Mucosa of rectum (tissue), 2 donors: ENCODE results near the gene TRMO.
"Not testable (repeated sequence)": the region's sequence is repeated elsewhere in the genome, so short reads cannot be mapped to it uniquely, and the experiment has no call there.

Source experiments
- H3K27ac ChIP-seq, 2 donors: one replicate each; pipeline ENCODE4 v1.7.0; 2013; ENCODE audit warnings: inconsistent platforms in 2 of 2, low read depth in 2 of 2, low read length in 2 of 2
- H3K27me3 ChIP-seq, 2 donors: one replicate each; pipeline ENCODE4 v1.7.0; 2013; ENCODE audit warnings: low read length in 2 of 2; ENCODE audit not compliant: control insufficient read depth in 2 of 2, insufficient read depth in 2 of 2
- H3K36me3 ChIP-seq, 2 donors: one replicate each; pipeline ENCODE4 v1.7.0; 2013; ENCODE audit warnings: low read length in 2 of 2; ENCODE audit not compliant: control insufficient read depth in 2 of 2, insufficient read depth in 2 of 2
- H3K4me1 ChIP-seq, 2 donors: one replicate each; pipeline ENCODE4 v1.7.0; 2013; ENCODE audit warnings: low read length in 2 of 2, mild to moderate bottlenecking in 1 of 2; ENCODE audit not compliant: control insufficient read depth in 2 of 2, insufficient read depth in 2 of 2
- H3K4me3 ChIP-seq, 2 donors: one replicate each; pipeline ENCODE4 v1.7.0; 2013; ENCODE audit warnings: low read length in 2 of 2
- H3K9ac ChIP-seq, 2 donors: one replicate each; pipeline ENCODE4 v1.7.0; 2013; ENCODE audit warnings: low read length in 2 of 2, low read depth in 1 of 2, mild to moderate bottlenecking in 1 of 2
- H3K9me3 ChIP-seq, 2 donors: one replicate each; pipeline ENCODE4 v1.7.0; 2013; ENCODE audit warnings: low read length in 2 of 2; ENCODE audit not compliant: control insufficient read depth in 2 of 2
- donor health status: healthy.
- donor health status: Normal muscosa, but diverticular disease.

TRMO gene

DNA sequence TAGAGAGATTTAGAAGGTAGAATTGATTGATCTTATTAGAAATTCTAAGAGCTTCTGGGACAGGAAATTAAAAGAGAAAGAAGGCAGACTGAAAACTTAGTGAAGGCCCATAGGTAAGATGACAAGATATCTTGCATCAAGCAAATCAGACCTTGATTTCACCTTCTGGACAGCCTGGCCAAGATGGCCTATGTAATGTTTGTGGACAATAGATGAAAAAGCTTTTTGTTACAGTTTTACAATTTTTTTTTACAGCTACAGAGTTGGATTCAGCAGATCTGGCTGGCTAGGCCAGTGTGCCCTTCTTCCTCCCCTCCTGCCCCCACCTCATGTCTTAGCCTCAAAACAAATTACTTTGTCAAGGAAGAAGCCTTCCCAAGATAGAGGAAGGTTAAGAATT, 37.3 kb upstream of the TRMO start:
- H3K36me3 ChIP-seq = no peaks in the 10 kb centered on the region
- peaks cover 0 to 2% of the 10 kb centered on the region in 2 donors for H3K27me3 ChIP-seq
- no peak overlapping the region for H3K9ac ChIP-seq
- H3K4me3 ChIP-seq = no peak overlapping the region
- no peaks in the 10 kb centered on the region for H3K4me1 ChIP-seq
- no peaks in the 10 kb centered on the region for H3K9me3 ChIP-seq
- no peak overlapping the region for H3K27ac ChIP-seq

- Histone ChIP-seq H3K9me3 (no peaks in the 10 kb centered on the region), H3K36me3 (no peaks in the 10 kb centered on the region), H3K4me1 (no peaks in the 10 kb centered on the region), H3K27me3 (peaks cover 0 to 2% of the 10 kb centered on the region in 2 donors), H3K4me3 (no peak overlapping the region), H3K9ac (no peak overlapping the region), H3K27ac (no peak overlapping the region)
Measured at GRCh38 chr9:97958812-97959511, 36.7 kb upstream of the TRMO start.

GRCh38 chr9:97956331-97956730, 34.0 kb upstream of the TRMO start:
- no peaks in the 10 kb centered on the region for H3K9me3 ChIP-seq
- H3K36me3 ChIP-seq = no peaks in the 10 kb centered on the region
- H3K27me3 ChIP-seq = peaks cover 0 to 2% of the 10 kb centered on the region in 2 donors
- no peak overlapping the region for H3K4me3 ChIP-seq
- no peaks in the 10 kb centered on the region for H3K4me1 ChIP-seq
- H3K9ac ChIP-seq = no peak overlapping the region
- H3K27ac ChIP-seq = no peak overlapping the region

DNA sequence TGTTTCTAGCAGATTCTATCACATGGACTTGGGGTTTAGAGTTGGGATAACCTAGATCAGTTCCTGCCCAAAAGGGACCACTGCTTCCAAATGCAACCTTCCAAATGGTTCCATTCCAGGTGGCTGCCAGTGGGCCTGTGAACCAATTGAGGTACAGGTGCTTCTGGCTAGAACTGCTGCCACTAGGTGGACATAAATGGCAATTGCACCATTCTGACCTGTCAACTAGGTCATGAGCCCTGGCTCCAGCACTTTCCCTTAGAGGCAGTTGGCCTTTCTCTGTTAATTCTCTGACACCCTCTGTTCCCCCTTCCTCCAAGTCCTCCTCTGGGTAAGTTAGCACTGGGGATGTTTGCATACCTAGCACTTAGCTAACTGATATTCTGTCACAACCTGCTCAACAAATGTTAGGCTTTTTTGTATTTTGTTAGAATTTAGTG, 32.3 kb upstream of the TRMO start:
- Histone ChIP-seq H3K27me3 (no peaks in the 10 kb centered on the region), H3K9ac (no peak overlapping the region), H3K4me1 (no peaks in the 10 kb centered on the region), H3K36me3 (no peaks in the 10 kb centered on the region), H3K9me3 (no peaks in the 10 kb centered on the region), H3K4me3 (no peak overlapping the region), H3K27ac (no peak overlapping the region)

- not testable (repeated sequence) for H3K27ac ChIP-seq
Measured at GRCh38 chr9:97950873-97951272, 28.6 kb upstream of the TRMO start.

DNA sequence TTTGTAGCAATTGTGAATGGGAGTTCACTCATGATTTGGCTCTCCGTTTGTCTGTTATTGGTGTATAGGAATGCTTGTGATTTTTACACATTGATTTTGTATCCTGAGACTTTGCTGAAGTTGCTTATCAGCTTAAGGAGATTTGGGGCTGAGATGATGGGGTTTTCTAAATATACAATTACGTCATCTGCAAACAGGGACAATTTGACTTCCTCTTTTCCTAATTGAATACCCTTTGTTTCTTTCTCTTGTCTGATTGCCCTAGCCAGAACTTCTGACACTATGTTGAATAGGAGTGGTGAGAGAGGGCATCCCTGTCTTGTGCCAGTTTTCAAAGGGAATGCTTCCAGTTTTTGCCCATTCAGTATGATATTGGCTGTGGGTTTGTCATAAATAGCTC, 24.8 kb upstream of the TRMO start:
- not testable (repeated sequence) for H3K27ac ChIP-seq, H3K9ac ChIP-seq, H3K4me3 ChIP-seq, H3K36me3 ChIP-seq, H3K27me3 ChIP-seq, H3K9me3 ChIP-seq, H3K4me1 ChIP-seq

More at GRCh38 chr9:97950873-97951272, 28.6 kb upstream of the TRMO start:
- H3K27me3 ChIP-seq, H3K9me3 ChIP-seq, H3K9ac ChIP-seq, H3K36me3 ChIP-seq, H3K4me3 ChIP-seq, H3K4me1 ChIP-seq: not testable (repeated sequence)

GRCh38 chr9:97945470-97945869, 23.2 kb upstream of the TRMO start:
- H3K9me3 ChIP-seq = not testable (repeated sequence)

GRCh38 chr9:97944612-97945011, 22.3 kb upstream of the TRMO start:
- no peaks in the 10 kb centered on the region for H3K9me3 ChIP-seq
- no peak overlapping the region for H3K27ac ChIP-seq
- no peak overlapping the region for H3K4me3 ChIP-seq
- H3K27me3 ChIP-seq = peaks cover 3 to 6% of the 10 kb centered on the region in 2 donors
- H3K9ac ChIP-seq = no peak overlapping the region
- no peaks in the 10 kb centered on the region for H3K36me3 ChIP-seq
- no peaks in the 10 kb centered on the region for H3K4me1 ChIP-seq

More at GRCh38 chr9:97945470-97945869, 23.2 kb upstream of the TRMO start:
- not testable (repeated sequence) for H3K27me3 ChIP-seq, H3K4me1 ChIP-seq, H3K36me3 ChIP-seq, H3K9ac ChIP-seq, H3K27ac ChIP-seq, H3K4me3 ChIP-seq

GRCh38 chr9:97943308-97943855, 21.1 kb upstream of the TRMO start:
- H3K36me3 ChIP-seq = no peaks in the 10 kb centered on the region
- no peak overlapping the region for H3K27ac ChIP-seq
- no peak overlapping the region for H3K4me3 ChIP-seq
- H3K9ac ChIP-seq = no peak overlapping the region
- peaks cover 3 to 6% of the 10 kb centered on the region in 2 donors for H3K27me3 ChIP-seq
- H3K9me3 ChIP-seq = no peaks in the 10 kb centered on the region
- no peaks in the 10 kb centered on the region for H3K4me1 ChIP-seq

- Histone ChIP-seq H3K9ac (no peak overlapping the region), H3K4me3 (no peak overlapping the region), H3K4me1 (no peaks in the 10 kb centered on the region), H3K9me3 (no peaks in the 10 kb centered on the region), H3K27me3 (peaks cover 3 to 6% of the 10 kb centered on the region in 2 donors), H3K36me3 (no peaks in the 10 kb centered on the region), H3K27ac (no peak overlapping the region)
Measured at GRCh38 chr9:97941323-97941722, 19.0 kb upstream of the TRMO start.
